HL-60/S4 treated with phorbol 12-myristate 13-acetate at 8.2 ng/mL for 4 days and 3 days (cell line): ENCODE measurements around the gene APP.

Source experiments
- in situ Hi-C: fragments of 300-500 bp; cut with MboI; formaldehyde crosslinking; loops from 2 replicates; pipeline ENCODE4 v1.15.0; 2022; ENCODE audit warnings: low sequenced_read_pairs

The APP gene

DNA sequence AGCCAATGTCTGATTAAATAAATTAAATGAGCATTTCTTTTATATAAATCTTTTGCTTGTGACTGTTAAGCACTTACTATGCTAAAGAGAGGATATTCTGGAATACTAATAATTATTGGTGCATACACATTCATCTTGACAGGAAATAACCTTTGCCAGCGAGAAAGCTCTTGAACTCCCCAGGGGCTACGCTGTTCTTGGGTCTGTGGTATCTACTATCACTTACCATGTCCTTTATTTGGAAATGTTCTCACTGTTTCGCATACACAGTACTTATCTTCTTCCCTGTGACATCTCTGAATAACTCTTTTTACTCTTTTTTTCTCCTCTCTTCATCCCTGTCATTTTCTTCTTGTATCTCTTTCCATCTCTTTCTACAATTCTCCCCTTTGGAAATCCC, 257.1 kb downstream of the APP start:
- in situ Hi-C loops = no loop called here

DNA sequence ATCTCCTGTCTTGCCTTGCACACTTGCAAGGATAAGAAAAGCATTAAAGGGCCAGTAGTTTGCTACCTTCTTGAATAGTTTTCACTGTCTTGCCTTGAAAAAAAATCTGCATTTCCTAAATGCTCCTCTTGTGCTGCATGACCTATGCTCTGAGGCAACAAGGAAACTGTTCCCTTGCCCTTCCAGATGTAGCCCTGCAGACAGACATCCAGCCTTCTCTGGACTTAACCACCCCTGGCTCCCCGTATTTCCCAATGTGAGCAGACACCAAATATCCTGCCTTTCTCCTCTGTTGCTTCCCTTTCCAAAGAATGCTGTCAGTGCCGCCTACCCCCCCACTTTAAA, 258.2 kb downstream of the APP start:
- in situ Hi-C loops = no loop called here

DNA sequence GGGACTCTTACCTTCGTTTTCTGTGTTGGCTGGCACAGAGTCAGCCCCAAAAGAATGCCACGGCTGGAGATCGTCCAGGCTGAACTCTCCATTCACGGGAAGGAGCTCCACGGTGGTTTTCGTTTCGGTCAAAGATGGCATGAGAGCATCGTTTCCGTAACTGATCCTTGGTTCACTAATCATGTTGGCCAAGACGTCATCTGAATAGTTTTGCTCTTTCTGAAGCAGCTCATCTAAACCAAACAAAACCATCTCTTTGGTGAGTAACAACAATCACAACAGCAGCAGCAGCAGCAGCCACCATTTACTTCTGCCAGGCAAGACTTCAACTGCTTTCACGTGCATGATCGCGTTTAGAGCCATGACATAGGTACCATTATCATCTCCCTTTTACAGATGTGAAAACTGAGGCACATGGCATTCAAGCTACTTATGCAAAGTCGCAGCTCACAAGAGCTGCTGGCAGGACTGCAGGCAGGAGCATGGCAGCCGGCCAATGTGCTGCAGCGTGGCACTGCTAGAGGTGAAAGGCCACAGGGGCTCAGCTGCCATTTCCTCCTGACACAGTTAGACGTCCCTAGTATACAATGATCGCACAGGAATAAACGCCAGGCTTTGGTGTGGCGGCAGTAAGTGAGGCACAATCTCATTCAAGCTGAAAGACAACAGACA, 258.7 kb downstream of the APP start:
- in situ Hi-C loops = no loop called here

DNA sequence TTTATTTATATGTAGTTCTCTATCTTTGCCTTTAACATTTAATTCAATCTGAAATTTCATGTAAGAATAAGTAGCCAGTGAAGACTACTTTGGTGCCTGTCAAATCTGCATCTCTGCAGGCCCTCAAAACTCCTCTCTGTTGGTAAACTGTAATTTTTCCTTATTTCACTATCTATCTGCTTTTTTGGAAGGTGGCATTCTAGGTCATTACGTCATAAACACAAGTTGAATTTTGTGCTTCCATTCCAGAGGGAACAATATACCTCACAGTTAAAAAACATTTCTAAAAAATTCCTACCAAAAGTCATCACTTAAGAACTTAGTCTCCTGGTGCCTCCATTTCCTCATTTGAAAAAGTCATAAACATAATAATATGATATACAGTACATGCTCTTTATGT, 259.8 kb downstream of the APP start:
- in situ Hi-C loops = no loop called here

DNA sequence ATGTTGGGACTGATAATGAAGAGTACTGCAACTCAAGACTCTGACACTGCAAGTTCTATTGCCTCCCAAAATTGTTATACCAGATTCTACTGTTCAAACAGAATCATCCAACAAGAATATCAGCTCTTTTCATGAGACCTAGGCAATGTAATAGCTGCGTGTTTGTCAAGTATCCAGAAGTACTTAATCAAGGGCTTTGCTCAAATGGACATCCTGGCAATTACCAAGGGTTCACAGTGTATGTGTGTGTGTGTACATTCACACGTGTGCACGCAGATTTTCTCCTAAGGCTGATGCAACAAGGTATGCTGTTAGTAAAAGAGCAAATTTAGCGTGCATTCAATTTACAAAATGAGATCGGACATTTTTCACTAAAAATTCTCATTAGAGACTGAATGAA, 261.2 kb downstream of the APP start:
- in situ Hi-C loops = no loop called here

DNA sequence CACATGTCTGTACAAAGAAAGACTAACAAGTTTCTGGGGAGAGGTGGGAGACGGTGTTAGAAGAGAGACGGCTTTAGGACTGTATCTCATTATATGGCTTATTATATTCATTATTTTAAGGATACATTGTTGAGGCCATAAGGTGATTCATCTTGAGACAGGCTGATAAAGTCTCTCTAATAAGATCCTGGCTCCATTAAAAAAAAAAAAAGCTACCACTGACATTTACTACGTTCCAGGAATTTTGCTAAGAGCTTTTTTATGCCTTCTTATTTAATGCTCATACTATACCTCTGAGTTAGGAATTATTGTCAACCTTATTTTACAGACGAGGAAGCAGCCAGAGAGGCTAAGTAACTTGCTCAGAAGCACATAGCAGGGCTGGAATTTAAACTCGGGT, 262.1 kb downstream of the APP start:
- in situ Hi-C loops = no loop called here

DNA sequence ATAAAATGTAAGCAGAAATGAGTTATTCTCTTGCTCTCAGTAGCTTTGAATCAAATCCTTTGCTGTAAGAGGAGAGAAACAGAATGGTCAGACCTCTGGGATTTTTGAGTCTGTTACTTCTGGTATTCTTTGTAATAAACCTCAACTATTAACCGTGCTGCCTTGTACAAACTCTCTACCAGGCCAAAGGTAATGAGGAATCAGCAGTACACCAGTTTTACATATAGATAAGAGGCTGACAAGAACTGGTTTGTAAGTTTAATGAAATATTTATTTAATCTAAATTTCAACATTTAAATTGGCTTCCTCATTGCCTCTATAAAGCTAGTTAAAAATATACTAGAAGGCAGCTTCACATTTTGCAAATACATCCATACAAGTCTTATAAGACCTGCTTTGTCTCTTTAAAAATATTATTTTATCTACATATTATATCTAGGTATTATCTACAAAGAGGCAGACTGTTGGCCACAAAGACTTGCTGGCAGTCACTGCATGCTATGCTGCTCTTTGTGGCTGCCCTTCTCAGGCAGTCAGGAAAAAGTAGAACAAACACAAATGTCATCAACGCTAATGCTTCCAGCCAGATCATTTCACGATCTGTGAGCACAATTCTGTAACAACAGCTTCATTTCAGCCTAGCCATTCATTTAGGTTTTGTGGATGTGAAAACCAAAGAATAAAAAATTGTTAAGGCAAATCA, 262.8 kb downstream of the APP start:
- in situ Hi-C loops = no loop called here

DNA sequence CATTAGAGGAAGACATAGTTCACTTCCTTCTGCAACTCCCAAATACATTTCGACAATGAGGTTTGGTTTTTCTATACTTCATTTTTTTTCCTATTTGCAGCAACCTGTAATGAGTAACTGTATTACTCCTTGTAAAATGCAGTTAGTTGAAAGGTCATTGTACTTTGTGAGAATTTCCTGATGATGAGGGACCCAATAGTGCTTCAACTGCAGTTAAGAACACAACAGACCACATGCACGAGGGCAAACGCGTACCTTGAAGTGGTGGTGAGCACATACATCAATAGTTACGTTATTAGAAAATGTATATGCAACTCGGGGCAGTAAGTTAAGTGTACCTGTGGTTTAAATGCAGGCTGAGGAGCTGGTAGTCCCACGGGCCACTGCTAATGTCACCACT, 264.0 kb downstream of the APP start:
- in situ Hi-C loops = no loop called here

DNA sequence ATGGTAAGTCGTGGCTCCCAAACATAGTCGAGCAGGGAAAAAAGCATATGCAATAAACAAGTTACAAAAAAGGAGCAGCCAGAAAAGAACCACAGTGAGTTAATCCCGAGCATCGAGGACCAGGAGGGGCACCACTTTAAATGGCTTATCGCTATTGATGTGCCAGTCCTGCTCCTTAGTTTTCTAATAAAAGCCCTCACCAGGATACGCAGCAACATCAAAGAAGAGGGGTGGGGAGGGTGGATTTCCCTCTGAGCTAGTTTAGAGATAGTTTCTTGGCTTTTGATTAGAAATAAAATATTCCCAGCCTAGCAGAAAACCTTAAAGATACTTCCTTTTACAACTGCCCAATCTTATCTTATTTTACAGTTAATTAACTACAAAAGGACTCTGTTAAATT, 265.4 kb downstream of the APP start:
- in situ Hi-C loops = no loop called here

DNA sequence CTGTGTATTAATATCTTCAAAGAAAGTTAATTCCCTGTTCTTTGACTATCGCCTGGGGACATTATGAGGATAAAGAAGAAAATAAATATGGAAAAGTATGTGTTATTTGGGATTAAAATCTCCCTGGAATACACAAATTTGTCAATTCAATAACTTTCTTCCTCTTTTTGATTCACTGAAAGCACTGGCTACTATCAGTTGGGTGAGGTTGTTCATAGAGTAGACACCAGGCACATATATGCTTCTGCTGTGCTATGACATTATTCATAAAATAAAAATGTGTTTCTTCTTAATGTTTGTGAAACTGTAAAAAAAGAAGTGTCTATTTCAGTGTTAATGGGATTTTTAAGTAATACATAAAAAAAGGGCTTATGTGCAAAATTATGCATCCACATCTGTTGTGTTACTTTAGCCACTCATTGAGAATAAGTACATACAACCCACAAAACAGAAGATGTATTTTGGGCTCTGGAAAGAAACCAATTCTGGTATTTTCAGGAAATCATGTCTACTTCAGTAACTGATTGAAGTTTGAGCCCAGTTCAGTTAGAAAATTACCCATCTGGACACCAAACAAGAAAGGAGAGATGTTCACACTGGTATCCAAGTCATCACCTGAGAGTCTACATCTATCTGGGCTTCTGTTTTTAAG, 266.4 kb downstream of the APP start:
- in situ Hi-C loops = no loop called here

DNA sequence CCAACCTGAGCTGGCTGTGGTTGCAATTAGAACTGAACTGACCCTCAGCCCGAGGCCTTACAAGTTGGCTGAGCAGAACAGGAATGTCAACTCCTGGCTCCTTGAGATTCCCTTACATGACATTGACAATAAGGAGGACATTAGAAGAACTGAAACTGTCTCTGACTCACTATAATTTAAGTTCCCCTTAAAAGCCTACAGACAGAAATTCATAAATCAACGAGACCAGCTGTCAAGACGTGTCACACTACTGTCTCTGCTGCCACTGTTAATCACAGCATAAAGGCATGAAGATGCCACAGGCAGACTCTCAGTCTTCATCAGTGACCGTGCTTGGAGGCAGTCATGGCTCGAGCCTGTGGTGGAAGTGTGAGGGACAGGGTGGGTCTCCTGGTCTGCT, 267.0 kb downstream of the APP start:
- in situ Hi-C loops = no loop called here

DNA sequence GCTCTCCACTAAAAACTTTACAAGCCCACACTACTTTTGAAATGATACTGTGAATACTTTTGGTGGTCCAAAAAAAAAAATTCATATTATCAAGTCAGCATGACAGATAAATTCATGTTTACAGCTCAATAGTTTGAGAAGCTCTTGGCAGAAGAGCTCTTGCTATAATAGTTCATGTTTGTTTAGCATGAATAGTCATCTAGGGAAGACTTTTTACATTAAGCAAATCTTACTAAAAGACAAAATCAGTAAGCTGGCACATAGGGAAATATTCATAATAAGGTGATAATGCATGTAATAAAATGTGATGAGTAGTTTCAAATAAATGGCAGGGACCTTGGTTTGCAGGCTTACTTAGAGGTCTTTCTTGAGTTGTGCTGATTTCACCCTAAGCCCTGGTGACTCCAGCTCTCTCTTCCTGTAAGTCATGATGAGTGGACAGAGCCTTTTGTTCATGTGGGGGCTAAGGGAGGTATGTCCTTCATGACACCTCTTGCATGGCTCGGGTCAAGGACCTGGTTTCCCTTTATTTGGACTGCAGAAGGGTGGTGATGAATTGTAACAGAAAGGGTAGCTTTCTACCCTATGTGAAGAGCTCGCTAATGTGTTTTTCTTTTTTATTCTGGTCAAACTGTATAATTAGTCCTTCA, 269.1 kb downstream of the APP start:
- in situ Hi-C loops = no loop called here

DNA sequence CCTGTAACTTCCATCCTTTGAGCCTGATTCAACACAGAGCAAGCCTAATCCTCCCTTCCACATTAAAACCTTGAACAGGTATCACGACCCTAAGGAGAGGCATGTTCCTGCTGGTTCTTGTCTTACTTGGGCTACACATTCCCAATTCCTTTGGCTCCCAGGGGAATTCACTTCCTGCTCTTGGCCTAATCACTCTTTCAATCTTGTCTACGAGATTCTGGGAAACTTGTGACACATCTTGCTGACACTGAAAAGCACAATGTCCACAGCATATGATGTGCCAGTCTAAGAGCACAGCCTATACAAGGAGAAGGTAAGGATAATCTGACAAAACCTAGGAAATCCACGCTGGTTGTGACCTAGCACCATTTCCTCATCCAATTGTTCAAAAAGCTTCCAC, 271.9 kb downstream of the APP start:
- in situ Hi-C loops = loop anchor here (25.0 kb wide), 1 partner anchor 289 kb away; no protein-coding TSS in a partner anchor

DNA sequence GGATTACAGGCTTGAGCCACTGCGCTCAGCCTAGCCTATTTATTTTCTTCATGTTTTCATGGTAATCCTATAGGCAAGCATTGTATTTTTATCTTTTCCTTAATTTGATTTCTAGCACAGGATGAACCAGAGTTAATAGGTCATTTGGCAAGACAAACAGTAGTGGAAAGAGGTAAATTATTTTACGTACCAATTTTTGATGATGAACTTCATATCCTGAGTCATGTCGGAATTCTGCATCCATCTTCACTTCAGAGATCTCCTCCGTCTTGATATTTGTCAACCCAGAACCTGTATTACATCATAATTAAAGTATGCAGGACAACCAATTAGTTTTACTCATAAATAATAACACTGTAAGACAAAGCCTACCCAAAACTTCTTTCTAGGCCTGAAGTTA, 273.2 kb downstream of the APP start:
- in situ Hi-C loops = loop anchor here (25.0 kb wide), 1 partner anchor 290 kb away; no protein-coding TSS in a partner anchor

DNA sequence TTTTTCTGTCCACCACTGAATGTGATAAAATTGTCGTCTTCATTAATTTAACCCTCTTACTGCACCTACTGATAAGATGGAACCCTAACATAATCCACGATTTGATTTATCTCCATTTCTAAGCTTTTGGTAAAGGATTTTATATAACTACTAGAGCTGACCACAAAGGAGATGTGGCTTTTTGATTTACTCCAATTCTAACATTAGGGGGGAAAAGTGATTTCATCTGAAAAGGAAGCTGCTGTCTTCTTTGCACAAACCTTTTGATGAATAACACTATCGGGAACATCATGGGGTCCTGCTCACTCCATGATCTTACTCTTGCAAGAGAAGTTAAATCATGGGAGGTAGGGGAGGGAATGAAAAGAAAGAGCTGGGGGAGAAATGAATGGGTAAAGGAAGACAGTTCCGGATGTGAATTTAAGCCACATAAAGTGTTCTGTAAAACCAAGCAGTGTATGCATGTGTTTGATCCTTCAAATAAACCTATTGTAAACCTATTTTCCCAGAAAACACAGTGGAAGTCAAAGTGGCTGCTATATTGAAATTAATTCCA, 274.0 kb downstream of the APP start:
- in situ Hi-C loops = loop anchor here (25.0 kb wide), 1 partner anchor 291 kb away; no protein-coding TSS in a partner anchor

DNA sequence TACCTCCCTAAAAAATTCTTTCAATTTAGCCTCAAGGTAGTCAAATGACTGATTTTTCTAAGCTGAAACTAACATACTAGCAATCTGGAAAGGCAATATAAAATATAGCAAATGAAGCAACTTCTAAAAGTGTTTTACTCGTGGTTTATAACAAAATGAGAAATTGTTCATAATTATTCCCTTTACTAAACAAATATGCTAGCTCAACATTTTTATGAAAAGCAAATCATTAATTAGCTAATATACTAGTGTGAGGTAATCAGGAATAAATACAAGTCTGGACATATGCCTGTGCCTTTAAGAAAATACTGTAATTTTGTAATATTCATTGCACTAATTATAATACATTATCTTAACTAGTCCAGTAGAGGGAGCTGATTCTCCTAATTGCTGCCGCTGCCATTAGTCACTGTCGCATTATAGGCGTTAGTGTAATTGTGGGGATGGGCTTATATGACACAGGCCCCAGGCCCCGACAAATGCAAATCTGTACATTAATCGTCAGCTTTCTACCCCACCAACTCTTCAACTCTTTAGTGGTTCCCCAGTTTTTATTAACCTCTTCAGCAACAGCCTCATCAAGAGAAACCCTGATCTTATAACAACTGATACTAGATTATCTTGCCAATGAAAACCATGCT, 274.9 kb downstream of the APP start:
- in situ Hi-C loops = loop anchor here (25.0 kb wide), 1 partner anchor 292 kb away; no protein-coding TSS in a partner anchor

DNA sequence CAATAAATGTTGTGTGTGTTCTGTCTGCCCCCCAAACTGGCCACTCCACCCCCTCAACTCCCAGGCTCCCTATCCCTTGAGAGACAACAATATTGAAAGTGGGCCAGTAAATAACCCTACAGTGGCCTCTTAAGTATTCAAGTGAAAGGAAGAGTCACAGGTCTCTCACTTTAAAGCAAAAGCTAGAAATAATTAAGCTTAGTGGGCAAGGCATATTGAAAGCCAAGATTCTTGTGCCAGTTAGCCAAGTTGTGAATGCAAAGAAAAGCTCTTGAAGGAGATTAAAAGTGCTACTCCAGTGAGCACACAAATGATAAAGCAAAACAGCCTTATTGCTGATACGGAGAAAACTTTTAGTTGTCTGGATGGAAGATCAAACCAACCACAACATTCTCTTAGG, 277.4 kb downstream of the APP start:
- in situ Hi-C loops = loop anchor here (25.0 kb wide), 1 partner anchor 294 kb away; no protein-coding TSS in a partner anchor

DNA sequence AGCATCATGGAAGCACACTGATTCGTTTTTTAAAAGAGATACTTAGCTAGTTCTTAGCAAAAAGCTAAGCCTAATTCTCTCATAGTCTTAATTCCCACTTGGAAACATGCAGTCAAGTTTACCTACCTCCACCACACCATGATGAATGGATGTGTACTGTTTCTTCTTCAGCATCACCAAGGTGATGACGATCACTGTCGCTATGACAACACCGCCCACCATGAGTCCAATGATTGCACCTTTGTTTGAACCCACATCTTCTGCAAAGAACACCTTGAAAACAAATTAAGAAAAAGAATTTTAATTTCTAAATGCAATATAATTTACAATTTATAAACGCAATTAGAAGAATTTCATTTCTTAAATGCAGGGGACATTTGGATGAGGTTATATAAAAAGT, 279.0 kb downstream of the APP start:
- in situ Hi-C loops = loop anchor here (25.0 kb wide), 1 partner anchor 296 kb away; no protein-coding TSS in a partner anchor

DNA sequence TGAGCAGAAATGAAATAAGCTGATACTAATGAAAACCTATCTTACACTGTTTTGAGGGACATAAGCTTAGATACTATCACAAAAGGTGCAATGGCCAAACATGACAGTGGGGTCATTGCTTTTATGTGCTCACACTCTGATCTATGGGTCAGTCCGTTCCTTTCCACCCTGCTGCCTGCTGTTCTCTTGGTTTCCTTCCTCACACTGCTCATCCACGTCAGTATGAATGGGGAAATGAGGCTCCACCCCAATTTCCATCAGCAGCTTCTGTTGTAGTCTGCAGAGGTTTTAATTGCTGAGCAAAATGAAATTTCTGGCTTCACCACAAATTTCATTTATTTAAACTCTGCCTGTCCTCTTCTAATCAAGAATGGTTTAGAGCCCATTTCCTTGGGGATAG, 280.6 kb downstream of the APP start:
- in situ Hi-C loops = loop anchor here (25.0 kb wide), 1 partner anchor 297 kb away; no protein-coding TSS in a partner anchor

DNA sequence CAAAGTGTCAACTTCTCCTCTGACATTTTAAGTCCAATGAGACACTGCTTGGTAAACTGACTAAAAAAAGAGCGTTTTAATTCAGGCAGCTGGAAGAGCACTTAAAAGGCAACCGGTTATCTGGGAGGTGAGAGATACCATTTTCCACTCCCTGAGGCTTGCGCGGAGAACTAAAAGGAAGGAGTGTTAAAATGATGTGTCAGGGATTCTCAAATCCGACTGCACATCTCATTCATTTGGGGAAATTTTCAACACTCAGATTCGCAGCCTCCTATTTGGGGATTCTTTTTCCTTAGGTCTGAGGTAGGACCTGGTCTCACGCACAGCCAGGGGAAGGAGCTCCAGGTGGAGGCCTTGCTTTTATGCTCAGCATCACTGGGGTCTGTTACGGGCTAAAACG, 281.9 kb downstream of the APP start:
- in situ Hi-C loops = loop anchor here (25.0 kb wide), 1 partner anchor 299 kb away; no protein-coding TSS in a partner anchor
